PC-9 (cell line): ENCODE measurements around the gene PFKM.
"Not testable (repeated sequence)": the region's sequence is repeated elsewhere in the genome, so short reads cannot be mapped to it uniquely, and the experiment has no call there.

Experiments
- CTCF ChIP-seq: fragments of 200-600 bp; sonication (generic); conservative IDR thresholded peaks from 2 replicates; pipeline ENCODE4 v1.6.1; 2017; ENCODE audit warnings: mixed run types, antibody characterized with exemption, mild to moderate bottlenecking, moderate library complexity
- EZH2 ChIP-seq: fragments of 200-600 bp; sonication (generic); IDR thresholded peaks from 2 replicates; pipeline ENCODE4 v1.8.0; 2017; ENCODE audit warnings: antibody characterized with exemption, low read depth

GRCh38 chr12:48125542-48125941 lies 6.4 kb downstream of the PFKM start:
- TF ChIP-seq CTCF, EZH2: not testable (repeated sequence)
